Sigmoid colon (tissue), 3 donors: ENCODE results near the gene TCTA.

ENCODE experiments used
- CTCF ChIP-seq, 4 experiments: fragments of 450-650 bp in 3 of 4; fragments of 200-600 bp in 1 of 4; IDR thresholded peaks; one replicate each; pipeline ENCODE4 v1.5.1; 2016 to 2019; ENCODE audit warnings: antibody characterized with exemption in 4 of 4, mild to moderate bottlenecking in 3 of 4, moderate library complexity in 2 of 4
- POLR2A ChIP-seq, 2 donors: fragments of 450-650 bp; IDR thresholded peaks; one replicate each; pipeline ENCODE4 v1.6.1; 2016; ENCODE audit warnings: antibody characterized with exemption in 2 of 2, mild to moderate bottlenecking in 2 of 2, moderate library complexity in 2 of 2

GRCh38 chr3:49460956-49461355, 48.7 kb downstream of the TCTA start:
- TF ChIP-seq POLR2A (IDR thresholded peaks at IDR 0.05) (no peak), CTCF (IDR thresholded peaks at IDR 0.05) (no peak)
